Spleen (tissue), 11 donors: ENCODE results near the gene DVL1. TPM values are rescaled to one million over a fixed set of nuclear protein-coding genes. Genes with fewer than 3 reads are reported as not detected.

ENCODE experiments used
- DNase-seq: peaks from one replicate; pipeline ENCODE4 v3.0.0-alpha.2; 2020
- H3K27ac ChIP-seq, 8 donors: fragments of 200-600 bp; sonication (generic) in 7 of 8; 1 replicate in 4 of 8; 2 replicates in 4 of 8; pipeline versions ENCODE4 v1.5.0 to v1.8.0; 2016 to 2021; ENCODE audit warnings: inconsistent platforms in 4 of 8, mild to moderate bottlenecking in 4 of 8, moderate library complexity in 1 of 8
- H3K27me3 ChIP-seq, 7 donors: fragments of 200-600 bp; sonication (generic) in 6 of 7; replicated peaks in 1 of 7; 1 replicate in 4 of 7; 2 replicates in 3 of 7; pipeline versions ENCODE4 v1.5.0 to v1.8.0; 2016 to 2021; ENCODE audit warnings: inconsistent platforms in 3 of 7, mild to moderate bottlenecking in 1 of 7
- H3K36me3 ChIP-seq, 6 donors: fragments of 200-600 bp; sonication (generic) in 5 of 6; 1 replicate in 4 of 6; 2 replicates in 2 of 6; pipeline versions ENCODE4 v1.5.0 to v1.8.0; 2016 to 2021; ENCODE audit warnings: inconsistent platforms in 2 of 6
- H3K4me1 ChIP-seq, 6 donors: fragments of 200-600 bp; sonication (generic) in 5 of 6; 1 replicate in 3 of 6; 2 replicates in 3 of 6; pipeline versions ENCODE4 v1.5.0 to v1.8.0; 2016 to 2021; ENCODE audit warnings: inconsistent platforms in 3 of 6
- H3K4me3 ChIP-seq, 8 donors: fragments of 200-600 bp; sonication (generic) in 7 of 8; 1 replicate in 4 of 8; 2 replicates in 4 of 8; pipeline versions ENCODE4 v1.5.0 to v1.8.0; 2016 to 2021; ENCODE audit warnings: inconsistent platforms in 4 of 8, mild to moderate bottlenecking in 4 of 8, moderate library complexity in 2 of 8
- H3K9me3 ChIP-seq, 8 donors: fragments of 200-600 bp; sonication (generic) in 7 of 8; 1 replicate in 4 of 8; 2 replicates in 4 of 8; pipeline versions ENCODE4 v1.5.0 to v1.8.0; 2016 to 2021; ENCODE audit warnings: inconsistent platforms in 4 of 8
- POLR2A ChIP-seq, 3 donors: fragments of 450-650 bp; IDR thresholded peaks; one replicate each; pipeline ENCODE4 v1.5.1; 2017; ENCODE audit warnings: antibody characterized with exemption in 3 of 3, mild to moderate bottlenecking in 1 of 3
- POLR2AphosphoS5 ChIP-seq, 3 donors: sonication (generic); formaldehyde crosslinking; IDR thresholded peaks; one replicate each; pipeline ENCODE4 v1.5.1; 2017; ENCODE audit warnings: antibody characterized with exemption in 3 of 3
- WGBS, 5 donors: extraction: QIAGEN DNeasy Blood & Tissue Kit in 3 of 5; methylation state at CpG; one replicate each; pipeline versions ENCODE4 v1.1.5 to v1.1.7; 2013 to 2018; 5-methylcytosine and 5-hydroxymethylcytosine counted together
- intact Hi-C: fragments of 100-400 bp; cut with DNase I; formaldehyde crosslinking; loops from one replicate; pipeline ENCODE4 v1.15.0; 2023; ENCODE audit warnings: low total_unique reads
- polyA plus RNA-seq, 3 donors: library from polyadenylated mRNA; stranded (reverse); fragments of 200-250 nt; gene quantifications; one replicate each; pipeline ENCODE4 v1.2.1, GENCODE V29; 2013
- total RNA-seq, 7 donors: library from RNA; depleted of rRNA in 3 of 7; stranded (reverse); fragments of >200 nt in 3 of 7; fragmentation: NEBNext Ultra II Directional in 4 of 7; extraction: Animal tissue kit (Norgen Biotek cat#: 25700) in 4 of 7; gene quantifications; one replicate each; pipeline versions ENCODE4 v1.1.0 to v1.2.1, GENCODE V29; 2016 to 2021
- TF ChIP-seq, protein P1 (sequence below), 11 experiments: fragments of 200-600 bp in 7 of 11; fragments of 450-650 bp in 4 of 11; sonication (generic) in 4 of 11; IDR thresholded peaks in 8 of 11; conservative IDR thresholded peaks in 3 of 11; 1 replicate in 7 of 11; 2 replicates in 4 of 11; pipeline versions ENCODE4 v1.4.0 to v1.8.0; 2016 to 2021; ENCODE audit warnings: antibody characterized with exemption in 11 of 11, inconsistent platforms in 4 of 11, mild to moderate bottlenecking in 1 of 11
- donor health status: healthy with polysubstance abuse.
- donor health status: DM: no; HTN: no; CAD: no; lungs with moderate emphysema.
- donor health status: DM: no; HTN: no; CAD: no.
- donor health status: Bipolar disorder and iron deficiency.
- donor health status: healthy.
- donor health status: DM: no; HTN: no; CAD: no.
- donor health status: DM: yes; HTN: yes; CAD: no.

Gene DVL1
- total and polyA plus RNA-seq, 10 donors = 18.1 to 59.1 (median 39.2) TPM

DNA sequence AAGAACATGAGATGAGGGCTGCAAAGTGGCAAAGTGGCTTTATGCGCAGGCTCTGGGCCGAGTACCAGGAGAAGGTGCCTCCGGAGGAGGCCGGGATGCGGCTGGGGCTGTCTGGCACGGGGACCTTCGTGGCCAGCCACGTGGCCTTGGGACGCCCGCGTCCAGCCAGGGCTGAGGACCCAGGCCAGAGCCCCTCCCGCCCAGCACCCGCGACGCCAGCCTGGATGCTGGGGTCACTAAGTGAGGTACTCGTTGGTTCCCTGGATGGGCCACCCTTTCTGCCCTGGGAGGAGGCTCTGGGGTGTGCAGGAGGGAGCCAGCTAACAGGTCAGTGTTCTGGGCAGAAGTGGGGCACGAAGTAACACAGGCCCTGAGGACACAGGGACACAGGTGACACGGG, 56.4 kb downstream of the DVL1 start:
- intact Hi-C loops = loop anchor here (2.0 kb wide), 1 partner anchor 170 kb away; no protein-coding TSS in a partner anchor

GRCh38 chr1:1292442-1292779, 56.8 kb downstream of the DVL1 start:
- intact Hi-C loops = loop anchor here (2.0 kb wide), 1 partner anchor 170 kb away; no protein-coding TSS in a partner anchor
- no peak overlapping the region for H3K4me3 ChIP-seq
- H3K9me3 ChIP-seq = no peaks in the 10 kb centered on the region
- DNase-seq = peak; percentile 66
- WGBS, 5 donors = 83 to 93% (median 91%) methylated on average over 8 to 9 of the region's 9 CpGs
- TF ChIP-seq POLR2A (IDR thresholded peaks at IDR 0.05) (no peak), POLR2AphosphoS5 (IDR thresholded peaks at IDR 0.05) (no peak)
- TF ChIP-seq, protein P1, sequence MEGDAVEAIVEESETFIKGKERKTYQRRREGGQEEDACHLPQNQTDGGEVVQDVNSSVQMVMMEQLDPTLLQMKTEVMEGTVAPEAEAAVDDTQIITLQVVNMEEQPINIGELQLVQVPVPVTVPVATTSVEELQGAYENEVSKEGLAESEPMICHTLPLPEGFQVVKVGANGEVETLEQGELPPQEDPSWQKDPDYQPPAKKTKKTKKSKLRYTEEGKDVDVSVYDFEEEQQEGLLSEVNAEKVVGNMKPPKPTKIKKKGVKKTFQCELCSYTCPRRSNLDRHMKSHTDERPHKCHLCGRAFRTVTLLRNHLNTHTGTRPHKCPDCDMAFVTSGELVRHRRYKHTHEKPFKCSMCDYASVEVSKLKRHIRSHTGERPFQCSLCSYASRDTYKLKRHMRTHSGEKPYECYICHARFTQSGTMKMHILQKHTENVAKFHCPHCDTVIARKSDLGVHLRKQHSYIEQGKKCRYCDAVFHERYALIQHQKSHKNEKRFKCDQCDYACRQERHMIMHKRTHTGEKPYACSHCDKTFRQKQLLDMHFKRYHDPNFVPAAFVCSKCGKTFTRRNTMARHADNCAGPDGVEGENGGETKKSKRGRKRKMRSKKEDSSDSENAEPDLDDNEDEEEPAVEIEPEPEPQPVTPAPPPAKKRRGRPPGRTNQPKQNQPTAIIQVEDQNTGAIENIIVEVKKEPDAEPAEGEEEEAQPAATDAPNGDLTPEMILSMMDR (IDR thresholded peaks at IDR 0.05 in 8 of 11, conservative IDR thresholded peaks at IDR 0.05 in 3 of 11) = no peak
- peaks cover 0 to 21% (median 10%) of the 10 kb centered on the region in 6 donors for H3K4me1 ChIP-seq
- H3K36me3 ChIP-seq = peaks cover 0 to 45% (median 4%) of the 10 kb centered on the region in 6 donors
- no peak overlapping the region for H3K27ac ChIP-seq
- H3K27me3 ChIP-seq = peaks cover 0 to 6% (median 0%) of the 10 kb centered on the region in 7 donors

More for the DNA sequence above, 56.4 kb downstream of the DVL1 start:
- WGBS, 5 donors = 85 to 97% (median 90%) methylated on average over 13 to 18 of the region's 18 CpGs
- peaks cover 0 to 21% (median 9%) of the 10 kb centered on the region in 6 donors for H3K4me1 ChIP-seq
- peaks cover 0 to 49% (median 6%) of the 10 kb centered on the region in 6 donors for H3K36me3 ChIP-seq
- peak; percentile 75 for DNase-seq
- H3K27me3 ChIP-seq = peaks cover 0 to 4% (median 0%) of the 10 kb centered on the region in 7 donors
- TF ChIP-seq, protein P1 (IDR thresholded peaks at IDR 0.05 in 8 of 11, conservative IDR thresholded peaks at IDR 0.05 in 3 of 11) = no peak
- TF ChIP-seq POLR2AphosphoS5 (IDR thresholded peaks at IDR 0.05) (no peak), POLR2A (IDR thresholded peaks at IDR 0.05) (no peak)
- no peak overlapping the region for H3K4me3 ChIP-seq
- H3K27ac ChIP-seq = no peak overlapping the region
- H3K9me3 ChIP-seq = no peaks in the 10 kb centered on the region

DNA sequence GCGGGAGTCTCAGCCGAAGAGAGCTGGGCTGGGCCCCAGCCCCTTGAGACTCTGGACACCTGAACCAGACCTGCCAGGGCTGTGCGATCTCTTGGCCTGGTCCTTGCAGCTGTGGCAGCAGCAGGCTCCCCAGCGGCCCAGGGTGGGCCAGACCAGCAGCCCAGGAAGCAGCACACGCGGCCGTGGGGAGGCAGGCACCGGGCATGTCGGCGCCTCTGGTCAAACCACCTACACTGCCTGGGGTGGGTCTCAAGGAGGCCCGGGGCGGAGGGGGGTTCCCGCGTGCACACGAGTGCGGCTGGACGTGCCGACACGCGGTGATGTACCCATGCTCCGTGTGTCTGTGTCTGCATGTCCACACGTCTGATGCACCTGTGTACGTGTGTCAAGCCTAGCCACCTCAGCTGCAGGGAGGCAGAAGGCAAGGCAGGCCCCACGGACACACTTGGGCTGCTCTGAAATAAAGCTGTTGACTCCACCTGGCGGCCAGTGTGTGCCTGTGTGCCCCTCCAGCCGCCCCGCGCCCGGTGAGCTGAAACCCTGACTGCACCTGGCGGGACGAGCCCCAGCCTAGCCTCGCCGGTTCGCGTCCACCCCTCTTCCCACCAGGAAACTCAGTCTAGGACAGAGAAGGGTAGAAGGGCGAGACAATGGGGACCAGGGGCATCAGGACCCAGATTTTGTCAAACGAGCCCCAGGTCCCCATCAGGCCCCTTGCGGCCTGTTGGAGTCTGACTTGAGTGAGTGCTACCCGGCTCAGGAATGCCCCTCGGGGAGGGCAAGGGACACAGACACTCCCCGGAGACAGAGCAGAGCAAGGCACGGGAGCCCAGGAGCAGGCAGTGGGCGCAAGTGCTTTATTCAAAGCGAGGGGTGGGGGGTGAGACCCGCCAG, 57.4 kb downstream of the DVL1 start:
- peak; percentile 92 for DNase-seq
- intact Hi-C loops = loop anchor here (2.0 kb wide), 1 partner anchor 169 kb away; no protein-coding TSS in a partner anchor
- WGBS, 5 donors = 39 to 72% (median 52%) methylated on average over 34 to 45 of the region's 45 CpGs
- H3K4me1 ChIP-seq = peaks cover 0 to 22% (median 10%) of the 10 kb centered on the region in 6 donors
- H3K4me3 ChIP-seq = no peak overlapping the region
- peak; percentile 37 to 58 (median 39) for TF ChIP-seq POLR2AphosphoS5 (IDR thresholded peaks at IDR 0.05)
- TF ChIP-seq, protein P1 (IDR thresholded peaks at IDR 0.05 in 8 of 11, conservative IDR thresholded peaks at IDR 0.05 in 3 of 11) = peak; percentile 63 to 85 (median 78)
- TF ChIP-seq POLR2A (IDR thresholded peaks at IDR 0.05) = no peak
- peaks cover 0 to 42% (median 4%) of the 10 kb centered on the region in 6 donors for H3K36me3 ChIP-seq
- peaks cover 0 to 12% (median 0%) of the 10 kb centered on the region in 7 donors for H3K27me3 ChIP-seq
- H3K27ac ChIP-seq = no peak overlapping the region
- H3K9me3 ChIP-seq = no peaks in the 10 kb centered on the region

- Histone ChIP-seq H3K4me1 (peaks cover 0 to 30% (median 13%) of the 10 kb centered on the region in 6 donors), H3K4me3 (no peak overlapping the region), H3K9me3 (no peaks in the 10 kb centered on the region), H3K27me3 (peaks cover 0 to 19% (median 0%) of the 10 kb centered on the region in 7 donors), H3K36me3 (peaks cover 0 to 35% (median 4%) of the 10 kb centered on the region in 6 donors), H3K27ac (no peak overlapping the region)
- DNase-seq = no peak
- intact Hi-C loops = no loop called here
- TF ChIP-seq POLR2A (IDR thresholded peaks at IDR 0.05) (no peak), POLR2AphosphoS5 (IDR thresholded peaks at IDR 0.05) (peak in 1 of 3 donors; percentile 7)
- WGBS, 5 donors = 60 to 95% (median 73%) methylated on average over 1 to 28 of the region's 28 CpGs
Observed at GRCh38 chr1:1291023-1291528, 58.1 kb downstream of the DVL1 start.
